ENCODE measurements around the gene RAG2. TPM values are rescaled to one million over a fixed set of nuclear protein-coding genes. Genes with fewer than 3 reads are reported as not detected.

The RAG2 gene
- not detected in 2 replicates for total RNA-seq

DNA sequence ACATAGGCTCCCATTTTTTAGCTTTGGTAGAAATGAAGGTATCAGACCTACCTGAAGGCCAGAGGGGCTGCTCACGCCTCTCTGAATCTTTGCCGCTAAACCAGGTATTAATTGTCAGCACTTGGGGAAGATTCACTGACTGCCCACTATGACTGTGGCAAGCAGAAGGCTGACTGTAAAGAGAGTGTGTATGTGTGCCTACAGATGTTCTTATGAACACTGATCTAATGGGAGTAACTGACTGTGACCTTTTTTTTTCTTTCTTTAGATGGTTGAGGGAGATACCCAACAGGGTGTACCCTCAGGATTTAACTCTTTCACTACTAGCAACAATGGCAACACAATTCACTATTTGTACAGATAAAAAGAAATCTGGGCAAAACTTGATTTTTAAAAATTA lies at the start of gene RAG2:
Gene RAG2 (minus strand): TSS at position 186 of the 400 bp plus-strand sequence. CDS start 4,068 bp downstream, outside the sequence.

DNA sequence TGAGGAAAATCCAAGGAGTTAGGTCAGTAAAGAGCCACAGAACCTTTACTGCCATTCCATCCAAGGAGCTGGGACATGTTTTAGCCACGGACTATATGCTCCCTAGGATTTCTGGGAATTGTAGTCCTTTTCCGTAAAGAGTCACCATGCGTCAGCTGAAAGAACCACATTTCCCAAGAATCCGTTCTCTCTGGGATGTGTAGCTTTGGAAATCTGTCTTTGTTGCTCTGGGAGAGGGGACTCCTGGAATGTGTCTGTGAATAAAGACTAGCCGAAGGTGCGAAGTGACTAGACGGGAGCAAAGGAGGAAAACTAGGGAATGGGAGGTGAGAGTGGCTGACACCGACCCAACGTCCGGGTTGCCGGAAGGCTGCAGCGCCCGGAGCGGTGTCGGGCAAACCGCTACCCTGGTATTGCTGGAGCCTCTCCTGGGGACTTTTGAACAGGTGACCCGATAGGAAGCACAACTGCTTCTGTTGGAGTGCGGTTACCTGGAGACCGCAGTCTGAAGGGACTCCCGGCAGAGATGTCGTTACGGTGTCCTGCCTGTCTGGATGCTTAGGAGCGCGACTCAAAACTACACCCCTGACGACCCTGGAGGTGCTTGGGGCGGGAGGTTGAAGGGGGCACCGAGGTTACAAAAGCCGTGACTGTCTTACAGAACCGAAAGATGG lies 3.6 kb downstream of the RAG2 start, which contains the start of gene IFTAP:
Gene IFTAP (plus strand): TSS at position 187 of the 674 bp plus-strand sequence. CDS start 15,602 bp downstream, outside the sequence.

DNA sequence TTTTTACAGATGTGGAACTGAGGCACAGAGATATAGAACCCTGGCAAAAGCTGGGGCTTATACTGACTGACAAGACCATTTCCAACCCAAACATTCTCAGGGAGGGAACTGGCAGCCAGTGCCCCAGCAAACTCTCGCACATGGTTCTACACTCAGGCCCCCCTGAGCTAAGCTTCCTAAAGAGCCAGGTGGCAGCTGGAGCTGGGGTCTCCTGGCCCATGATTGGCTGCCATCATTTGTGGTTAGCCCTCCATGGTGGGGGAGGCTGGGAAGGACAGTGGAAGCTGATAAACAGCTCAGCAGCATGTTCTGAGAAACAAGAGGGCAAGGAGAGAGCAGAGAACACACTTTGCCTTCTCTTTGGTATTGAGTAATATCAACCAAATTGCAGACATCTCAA lies 30.3 kb downstream of the RAG2 start, which contains the start of gene RAG1:
Gene RAG1 (plus strand): TSS at position 314 of the 400 bp plus-strand sequence. CDS start 5,298 bp downstream, outside the sequence.

Other genes starting within 250 kb of the RAG2 start
- gene TRAF6, start 88.0 kb downstream of the RAG2 start, total RNA-seq = 8.5 and 9.6 TPM in 2 replicates
- gene RAG1, start 30.2 kb downstream of the RAG2 start, total RNA-seq = 0.47 and 0.84 TPM in 2 replicates
- 18.1 and 27.7 TPM in 2 replicates for gene IFTAP, start 3.7 kb downstream of the RAG2 start, total RNA-seq

Measured in mammary microvascular endothelial cell (primary cell).